Endodermal cell (in vitro differentiated cells): ENCODE measurements around the gene KCTD21. TPM values are rescaled to one million over a fixed set of nuclear protein-coding genes. Genes with fewer than 3 reads are reported as not detected.

Source experiments
- DNase-seq: peaks from one replicate; pipeline ENCODE4 v3.0.0-alpha.2; 2017
- H3K27ac ChIP-seq: 2 replicates; pipeline ENCODE4 v1.5.1; 2013; ENCODE audit warnings: mild to moderate bottlenecking, low read depth, low read length, moderate library complexity
- H3K27me3 ChIP-seq: 2 replicates; pipeline ENCODE4 v1.6.1; 2013; ENCODE audit warnings: mild to moderate bottlenecking, low read length, moderate library complexity; ENCODE audit not compliant: insufficient read depth, control insufficient read depth, poor library complexity, severe bottlenecking
- H3K36me3 ChIP-seq: 2 replicates; pipeline ENCODE4 v1.7.0; 2013; ENCODE audit warnings: mild to moderate bottlenecking, low read length, moderate library complexity; ENCODE audit not compliant: control insufficient read depth, insufficient read depth
- H3K4me1 ChIP-seq: one replicate; pipeline ENCODE4 v1.7.0; 2013; ENCODE audit warnings: low read length; ENCODE audit not compliant: control insufficient read depth, insufficient read depth
- H3K4me3 ChIP-seq: 2 replicates; pipeline ENCODE4 v1.5.1; 2013; ENCODE audit warnings: mild to moderate bottlenecking, low read length, moderate library complexity
- H3K9ac ChIP-seq: 2 replicates; pipeline ENCODE4 v1.6.1; 2013; ENCODE audit warnings: mild to moderate bottlenecking, low read length, moderate library complexity; ENCODE audit not compliant: poor library complexity, severe bottlenecking; ENCODE audit errors: extremely low read depth
- H3K9me3 ChIP-seq: 2 replicates; pipeline ENCODE4 v1.6.1; 2013; ENCODE audit warnings: mild to moderate bottlenecking, low read length, moderate library complexity; ENCODE audit not compliant: control insufficient read depth
- H3K27ac Mint-ChIP-seq: 2 replicates; pipeline ENCODE4 v1.8.0; 2020; ENCODE audit warnings: mixed read lengths
- H3K27me3 Mint-ChIP-seq: 2 replicates; pipeline ENCODE4 v1.8.0; 2021; ENCODE audit warnings: mild to moderate bottlenecking, mixed read lengths; ENCODE audit not compliant: insufficient read depth
- H3K36me3 Mint-ChIP-seq: 2 replicates; pipeline ENCODE4 v1.8.0; 2020; ENCODE audit warnings: low read depth, mixed read lengths
- H3K4me1 Mint-ChIP-seq: 2 replicates; pipeline ENCODE4 v1.8.0; 2020; ENCODE audit warnings: mixed read lengths
- H3K4me3 Mint-ChIP-seq: 2 replicates; pipeline ENCODE4 v1.8.0; 2020; ENCODE audit warnings: mild to moderate bottlenecking, moderate library complexity, mixed read lengths
- H3K9me3 Mint-ChIP-seq: 2 replicates; pipeline ENCODE4 v1.8.0; 2020; ENCODE audit warnings: mild to moderate bottlenecking, mixed read lengths
- WGBS, 2 experiments: methylation state at CpG; one replicate each; pipeline versions ENCODE4 v1.1.5 to v1.1.7; 2013; ENCODE audit warnings: missing lambda C conversion rate in 2 of 2, mixed read lengths in 1 of 2; ENCODE audit not compliant: insufficient coverage in 1 of 2, insufficient read length in 1 of 2; 5-methylcytosine and 5-hydroxymethylcytosine counted together
- total RNA-seq, 2 donors: library from RNA; stranded (reverse); fragmentation: NEBNext Ultra II Directional in 1 of 2; extraction: Animal tissue kit (Norgen Biotek cat#: 25700) in 1 of 2; gene quantifications; 2 replicates in 1 of 2; 3 replicates in 1 of 2; pipeline ENCODE4 v1.2.1, GENCODE V29; 2021
- TF ChIP-seq, protein P1 (sequence below): fragments of 200-600 bp; sonication (generic); conservative IDR thresholded peaks from 2 replicates; pipeline ENCODE4 v1.5.0; 2021; ENCODE audit warnings: antibody characterized with exemption, mild to moderate bottlenecking

Gene KCTD21
- total RNA-seq, 2 donors from 2014 or later = 4.1 to 4.6 TPM

GRCh38 chr11:78228467-78228866 lies 40.0 kb upstream of the KCTD21 start:
- TF ChIP-seq, protein P1, sequence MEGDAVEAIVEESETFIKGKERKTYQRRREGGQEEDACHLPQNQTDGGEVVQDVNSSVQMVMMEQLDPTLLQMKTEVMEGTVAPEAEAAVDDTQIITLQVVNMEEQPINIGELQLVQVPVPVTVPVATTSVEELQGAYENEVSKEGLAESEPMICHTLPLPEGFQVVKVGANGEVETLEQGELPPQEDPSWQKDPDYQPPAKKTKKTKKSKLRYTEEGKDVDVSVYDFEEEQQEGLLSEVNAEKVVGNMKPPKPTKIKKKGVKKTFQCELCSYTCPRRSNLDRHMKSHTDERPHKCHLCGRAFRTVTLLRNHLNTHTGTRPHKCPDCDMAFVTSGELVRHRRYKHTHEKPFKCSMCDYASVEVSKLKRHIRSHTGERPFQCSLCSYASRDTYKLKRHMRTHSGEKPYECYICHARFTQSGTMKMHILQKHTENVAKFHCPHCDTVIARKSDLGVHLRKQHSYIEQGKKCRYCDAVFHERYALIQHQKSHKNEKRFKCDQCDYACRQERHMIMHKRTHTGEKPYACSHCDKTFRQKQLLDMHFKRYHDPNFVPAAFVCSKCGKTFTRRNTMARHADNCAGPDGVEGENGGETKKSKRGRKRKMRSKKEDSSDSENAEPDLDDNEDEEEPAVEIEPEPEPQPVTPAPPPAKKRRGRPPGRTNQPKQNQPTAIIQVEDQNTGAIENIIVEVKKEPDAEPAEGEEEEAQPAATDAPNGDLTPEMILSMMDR = peak; percentile 78
- Histone ChIP-seq H3K4me1 (no peaks in the 10 kb centered on the region), H3K4me3 (no peak overlapping the region), H3K36me3 (peaks cover 53% of the 10 kb centered on the region), H3K27me3 (no peaks in the 10 kb centered on the region), H3K9ac (no peak overlapping the region), H3K27ac (no peak overlapping the region), H3K9me3 (no peaks in the 10 kb centered on the region)
- H3K4me3 Mint-ChIP-seq = no peak overlapping the region
- WGBS, 2 experiments = 100% methylated on average over 2 to 3 of the region's 3 CpGs
- H3K36me3 Mint-ChIP-seq = peaks cover 20% of the 10 kb centered on the region
- H3K27me3 Mint-ChIP-seq = no peaks in the 10 kb centered on the region
- H3K4me1 Mint-ChIP-seq = peaks cover 9% of the 10 kb centered on the region
- H3K27ac Mint-ChIP-seq = no peak overlapping the region
- no peaks in the 10 kb centered on the region for H3K9me3 Mint-ChIP-seq
- DNase-seq = peak; percentile 72

- H3K4me3 ChIP-seq = no peak overlapping the region
- Mint-ChIP-seq H3K36me3 (peaks cover 21% of the 10 kb centered on the region), H3K4me3 (no peak overlapping the region), H3K4me1 (peaks cover 9% of the 10 kb centered on the region), H3K9me3 (no peaks in the 10 kb centered on the region), H3K27ac (no peak overlapping the region), H3K27me3 (no peaks in the 10 kb centered on the region)
- no peaks in the 10 kb centered on the region for H3K27me3 ChIP-seq
- no peaks in the 10 kb centered on the region for H3K4me1 ChIP-seq
- no peak overlapping the region for H3K9ac ChIP-seq
- H3K27ac ChIP-seq = no peak overlapping the region
- peaks cover 58% of the 10 kb centered on the region for H3K36me3 ChIP-seq
- DNase-seq = no peak
- TF ChIP-seq, protein P1 = no peak
- WGBS, 2 experiments = 93 to 96% methylated on average over 3 to 4 of the region's 4 CpGs
- H3K9me3 ChIP-seq = no peaks in the 10 kb centered on the region
These were observed 39.5 kb upstream of the KCTD21 start for GRCh38 chr11:78227921-78228320.

- Histone ChIP-seq H3K36me3 (peaks cover 56% of the 10 kb centered on the region), H3K4me3 (no peak overlapping the region), H3K9me3 (no peaks in the 10 kb centered on the region), H3K27me3 (no peaks in the 10 kb centered on the region), H3K9ac (no peak overlapping the region), H3K4me1 (no peaks in the 10 kb centered on the region), H3K27ac (no peak overlapping the region)
- H3K27me3 Mint-ChIP-seq = no peaks in the 10 kb centered on the region
- H3K4me1 Mint-ChIP-seq = peaks cover 9% of the 10 kb centered on the region
- H3K4me3 Mint-ChIP-seq = no peak overlapping the region
- TF ChIP-seq, protein P1 = no peak
- peaks cover 24% of the 10 kb centered on the region for H3K36me3 Mint-ChIP-seq
- H3K27ac Mint-ChIP-seq = no peak overlapping the region
- no peak for DNase-seq
- 93 to 96% methylated on average over 10 to 12 of the region's 12 CpGs for WGBS, 2 experiments
- H3K9me3 Mint-ChIP-seq = no peaks in the 10 kb centered on the region
These were observed 38.6 kb upstream of the KCTD21 start for GRCh38 chr11:78226684-78227680.
